HG03139 (cell line): ENCODE data around the gene OSBPL5.

Experiments
- ATAC-seq: cut with Tn5 transposase; IDR thresholded peaks from one replicate; pipeline ENCODE4 v1.9.1; 2021; ENCODE audit not compliant: unreplicated experiment

OSBPL5 gene

GRCh38 chr11:3060436-3061025 lies 104.6 kb downstream of the OSBPL5 start:
- ATAC-seq, result no peak

- no peak for ATAC-seq
Observed at GRCh38 chr11:3058753-3059664, 106.1 kb downstream of the OSBPL5 start.

- peak; percentile 95 for ATAC-seq
Observed at GRCh38 chr11:3057069-3057963, 107.8 kb downstream of the OSBPL5 start, which contains the start of gene CARS1. CARS1 (minus strand) TSS chr11:3057423; CDS start chr11:3057367, 56 bp downstream.

GRCh38 chr11:3056296-3057068 lies 108.6 kb downstream of the OSBPL5 start:
- ATAC-seq, result peak; percentile 2

DNA sequence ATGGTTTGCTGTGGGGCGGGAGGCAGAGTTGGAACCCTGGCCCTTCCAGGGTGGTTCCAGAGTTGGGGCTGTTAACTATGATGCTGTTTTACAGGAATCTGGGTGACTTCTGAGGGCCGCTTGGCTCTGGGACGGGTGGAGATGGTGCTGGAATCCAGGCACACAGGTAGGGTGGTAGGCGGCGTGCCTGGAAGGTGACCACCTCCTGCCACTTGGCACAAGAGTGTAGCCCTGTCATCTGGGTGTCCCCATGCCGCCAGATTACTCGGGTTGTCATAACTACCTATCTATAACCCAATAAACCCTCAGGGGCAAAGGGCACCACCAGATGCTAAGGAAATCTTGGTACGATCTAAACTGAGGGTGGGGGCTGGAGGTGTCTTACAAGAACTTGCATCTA lies 109.2 kb downstream of the OSBPL5 start:
- ATAC-seq, result no peak

DNA sequence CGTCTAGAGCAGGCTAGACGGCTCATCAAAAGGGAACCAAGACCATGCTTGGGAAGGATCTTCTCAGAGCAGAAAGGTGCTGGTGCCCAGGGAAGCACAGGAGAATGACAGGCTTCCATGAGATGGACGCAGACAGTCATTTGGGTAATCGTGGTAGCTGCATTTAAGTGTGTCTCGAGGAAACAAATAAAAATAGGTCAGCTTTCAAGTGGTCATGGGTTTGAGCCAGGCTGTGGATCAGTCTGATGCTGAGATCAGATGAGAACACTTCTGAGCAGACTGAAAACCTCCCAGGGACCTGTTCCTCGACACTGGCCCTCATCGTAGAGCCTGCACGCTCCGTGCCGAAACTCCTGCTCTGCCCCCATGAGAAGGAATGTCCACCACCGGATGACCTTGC lies 112.5 kb downstream of the OSBPL5 start:
- no peak for ATAC-seq

- no peak for ATAC-seq
Observed at GRCh38 chr11:3052109-3052479, 113.0 kb downstream of the OSBPL5 start.

DNA sequence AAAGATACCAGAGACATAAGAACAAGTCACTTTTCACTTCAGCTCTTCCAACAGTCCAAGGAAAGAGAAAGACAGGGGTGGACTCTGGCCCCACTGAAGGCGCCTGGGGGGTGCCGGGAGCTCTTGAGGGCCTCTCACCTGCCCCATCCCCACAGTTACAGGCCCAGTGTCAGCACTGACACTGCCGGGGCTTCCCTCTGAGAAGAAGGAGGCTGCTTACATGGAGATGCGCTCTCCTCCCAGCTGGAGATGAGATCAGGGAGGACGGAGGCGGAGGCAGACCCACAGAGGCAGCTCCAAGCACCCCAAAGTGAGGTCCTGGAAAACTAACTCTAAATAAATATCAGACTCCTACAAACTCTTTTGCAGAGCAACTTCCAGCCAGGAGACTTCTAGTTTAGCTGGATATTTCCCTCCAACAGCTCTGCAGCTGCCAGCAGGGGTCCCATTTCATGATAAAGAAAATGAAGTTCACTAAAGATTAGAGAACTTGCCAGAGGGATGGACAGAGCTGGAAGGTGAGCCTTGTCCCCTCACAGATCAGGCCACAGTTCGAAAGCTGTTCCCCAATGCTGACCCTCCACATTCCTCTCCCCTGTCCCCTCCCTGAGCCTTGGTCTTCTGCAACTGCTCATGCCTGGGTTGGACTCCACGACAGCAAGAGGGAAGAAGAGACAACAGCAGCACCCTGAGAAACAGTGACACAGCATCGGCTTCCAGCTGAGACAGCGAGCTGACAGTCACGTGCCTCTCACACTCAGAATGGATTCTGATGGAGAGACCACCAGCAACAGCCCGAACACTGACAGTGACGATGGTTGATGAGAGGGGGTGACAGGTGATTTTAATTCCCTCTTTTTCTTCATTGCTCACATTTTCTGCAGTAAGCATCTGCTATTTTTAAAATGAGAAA lies 113.7 kb downstream of the OSBPL5 start:
- ATAC-seq, result no peak

GRCh38 chr11:3050386-3051195 lies 114.5 kb downstream of the OSBPL5 start:
- no peak for ATAC-seq

- peak; percentile 77 for ATAC-seq
Observed at GRCh38 chr11:3049430-3050243, 115.5 kb downstream of the OSBPL5 start.

DNA sequence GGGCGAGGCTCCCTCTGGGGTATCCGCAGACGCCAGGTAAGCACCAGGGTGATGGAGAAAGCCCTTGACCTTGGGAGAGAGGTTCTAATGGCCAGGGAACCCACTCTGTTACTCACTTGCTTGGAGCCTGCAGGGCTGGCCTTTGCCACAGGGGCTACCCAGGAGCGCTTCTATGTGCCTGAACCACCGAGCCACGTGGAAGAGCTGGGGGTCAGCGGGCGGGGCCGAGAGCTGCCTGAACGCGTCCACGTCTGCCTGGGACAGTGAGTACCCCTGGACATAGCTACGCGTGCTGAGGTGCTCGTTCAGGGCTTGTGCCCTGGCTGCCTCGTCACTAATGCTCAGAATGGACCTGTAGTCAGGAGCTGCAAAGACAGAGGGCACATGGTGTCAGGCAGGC lies 117.5 kb downstream of the OSBPL5 start:
- ATAC-seq, result no peak

GRCh38 chr11:3046641-3047040 lies 118.5 kb downstream of the OSBPL5 start:
- no peak for ATAC-seq

- ATAC-seq, result no peak
Observed at GRCh38 chr11:3046190-3046589, 118.9 kb downstream of the OSBPL5 start.

DNA sequence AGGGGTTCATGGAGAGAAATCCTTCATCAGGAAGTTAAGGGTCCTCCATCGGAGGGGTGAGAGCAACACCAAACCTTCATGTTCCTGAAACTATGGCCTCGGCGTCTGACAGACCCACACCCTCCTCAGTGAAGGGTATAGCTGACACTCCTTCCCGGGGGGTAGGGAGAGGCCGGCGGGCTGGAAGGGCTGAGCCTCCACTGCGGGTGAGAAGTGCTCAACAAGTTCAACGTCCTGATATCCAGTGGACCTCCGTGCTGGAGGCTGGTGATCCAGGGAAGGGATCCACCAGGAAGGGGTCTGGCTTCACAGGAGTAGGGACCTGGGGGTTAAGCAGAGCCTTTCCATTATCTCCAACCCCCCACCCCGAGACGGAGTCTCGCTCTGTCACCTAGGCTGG lies 120.2 kb downstream of the OSBPL5 start:
- no peak for ATAC-seq

DNA sequence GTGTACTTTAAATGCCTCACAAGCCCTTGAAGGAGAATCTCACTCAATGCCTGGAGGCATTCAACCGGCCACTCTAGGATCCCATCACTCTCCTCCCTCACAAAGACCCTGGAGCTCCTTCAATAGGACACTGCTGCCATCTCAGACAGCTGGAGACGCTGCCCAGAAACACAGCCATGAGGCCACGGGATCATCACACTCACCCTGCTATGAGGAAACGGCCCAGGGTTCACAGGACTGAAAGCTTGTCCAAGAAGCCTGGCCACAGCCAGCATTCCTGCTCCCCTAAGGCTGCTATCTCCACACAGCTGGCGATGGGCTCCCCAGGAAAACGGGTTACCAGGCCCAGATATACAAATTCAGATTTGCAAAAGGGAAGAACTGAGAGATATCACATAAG lies 121.1 kb downstream of the OSBPL5 start:
- ATAC-seq, result no peak

- ATAC-seq, result no peak
Observed at GRCh38 chr11:3043315-3043871, 121.7 kb downstream of the OSBPL5 start.

DNA sequence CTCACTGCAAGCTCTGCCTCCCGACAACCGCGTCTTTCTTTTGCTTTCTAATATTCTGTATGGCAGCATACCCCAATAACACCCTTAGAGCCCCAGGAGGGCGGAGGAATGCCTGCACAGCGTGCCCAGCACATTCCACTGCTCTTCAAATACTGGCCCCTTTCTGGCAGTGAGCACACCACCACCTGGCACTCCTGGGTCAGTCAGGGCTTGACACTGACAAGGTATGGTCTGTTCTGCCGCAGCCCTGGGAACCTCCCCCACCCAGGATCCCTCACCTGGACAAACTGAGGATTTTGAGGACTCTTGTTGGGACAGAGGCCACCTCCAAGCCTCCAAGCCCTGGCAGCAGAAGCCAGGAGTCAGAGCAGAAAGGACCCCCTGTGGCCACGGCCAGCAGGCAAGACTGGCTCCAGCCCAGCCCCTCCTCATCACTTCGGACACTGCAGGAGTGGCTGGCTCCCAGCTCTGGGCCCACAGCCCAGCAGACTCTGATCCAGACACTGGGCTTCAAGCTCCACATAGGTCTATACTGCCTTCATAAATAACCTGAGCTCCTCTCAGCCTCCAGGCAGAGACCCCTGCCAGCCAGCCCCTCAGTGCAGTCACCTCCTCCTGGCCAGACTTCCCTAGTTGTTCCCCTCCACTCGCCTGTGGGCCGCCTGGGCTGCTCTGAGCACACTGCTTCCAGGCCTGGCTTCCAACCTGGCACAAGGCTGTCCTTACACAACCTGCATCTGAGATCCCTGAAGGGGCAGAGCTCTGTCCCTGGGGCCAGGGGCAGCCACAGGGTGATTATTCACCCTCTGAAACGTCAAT lies 122.4 kb downstream of the OSBPL5 start:
- no peak for ATAC-seq
